T-helper 2 cell (primary cell): Measurements from ENCODE around the gene WFDC9.
A peak's percentile ranks its signal among the peaks of the same experiment; 100 is the strongest.
"Not testable (repeated sequence)": the region's sequence is repeated elsewhere in the genome, so short reads cannot be mapped to it uniquely, and the experiment has no call there.

Experiments
- DNase-seq, 5 experiments: peaks; one replicate each; pipeline versions ENCODE4 v3.0.0 to v3.0.0-alpha.2; 2012 to 2022
- total RNA-seq, 2 donors: gene quantifications; one replicate each; lab custom pipeline; 2026; lab: John Stamatoyannopoulos, UW

The WFDC9 gene
- 0 reads per million in 2 donors for total RNA-seq

GRCh38 chr20:45631184-45631583 lies at the start of gene WFDC9:
TSS of gene WFDC9 (minus strand) at chr20:45631284. CDS start at chr20:45610181, 21,103 bp downstream.
- no peak for DNase-seq

- DNase-seq = no peak
Measured at GRCh38 chr20:45679650-45680049, 48.6 kb upstream of the WFDC9 start.

GRCh38 chr20:45672765-45673164 lies 41.7 kb upstream of the WFDC9 start:
- DNase-seq = no peak

GRCh38 chr20:45670139-45670538 lies 39.1 kb upstream of the WFDC9 start, which contains the start of gene WFDC11:
TSS of gene WFDC11 (minus strand) at chr20:45670239. CDS start at chr20:45650600, 19,639 bp downstream.
- DNase-seq = no peak

GRCh38 chr20:45657038-45657437 lies 26.0 kb upstream of the WFDC9 start:
- not testable (repeated sequence) for DNase-seq

- DNase-seq = not testable (repeated sequence)
Measured at GRCh38 chr20:45651726-45652125, 20.6 kb upstream of the WFDC9 start.

GRCh38 chr20:45649312-45649863 lies 18.3 kb upstream of the WFDC9 start:
- no peak for DNase-seq

- DNase-seq = no peak
Measured at GRCh38 chr20:45647441-45648050, 16.5 kb upstream of the WFDC9 start.

GRCh38 chr20:45646875-45647274 lies 15.8 kb upstream of the WFDC9 start:
- DNase-seq = no peak

- DNase-seq = not testable (repeated sequence)
Measured at GRCh38 chr20:45645869-45646268, 14.8 kb upstream of the WFDC9 start.

GRCh38 chr20:45641076-45641475 lies 10.0 kb upstream of the WFDC9 start:
- DNase-seq = not testable (repeated sequence)

- DNase-seq = no peak
Measured at GRCh38 chr20:45639687-45640086, 8.6 kb upstream of the WFDC9 start.

- no peak for DNase-seq
Measured at GRCh38 chr20:45636513-45636912, 5.4 kb upstream of the WFDC9 start.

GRCh38 chr20:45630371-45630770 lies 713 bp downstream of the WFDC9 start:
- no peak for DNase-seq

- peak in 1 of 5 experiments; percentile 14 for DNase-seq
Measured at GRCh38 chr20:45629496-45630100, 1.5 kb downstream of the WFDC9 start, which contains the start of gene WFDC10A. TSS of gene WFDC10A (plus strand) at chr20:45629739. CDS start at chr20:45629814, 75 bp downstream.

GRCh38 chr20:45626540-45626939 lies 4.5 kb downstream of the WFDC9 start:
- DNase-seq = no peak

- no peak for DNase-seq
Measured at GRCh38 chr20:45621593-45621992, 9.5 kb downstream of the WFDC9 start.

GRCh38 chr20:45617591-45617990 lies 13.5 kb downstream of the WFDC9 start:
- no peak for DNase-seq

GRCh38 chr20:45612314-45612713 lies 18.8 kb downstream of the WFDC9 start:
- DNase-seq = no peak

GRCh38 chr20:45611054-45611453 lies 20.0 kb downstream of the WFDC9 start:
- peak in 2 of 5 experiments; percentile 9 to 34 for DNase-seq

GRCh38 chr20:45607810-45608209 lies 23.3 kb downstream of the WFDC9 start:
- DNase-seq = no peak

GRCh38 chr20:45595235-45595634 lies 35.8 kb downstream of the WFDC9 start:
- DNase-seq = no peak

GRCh38 chr20:45593498-45593897 lies 37.6 kb downstream of the WFDC9 start:
- no peak for DNase-seq
